ENCODE results near the gene PSMD1. TPM values are rescaled to one million over a fixed set of nuclear protein-coding genes. Genes with fewer than 3 reads are reported as not detected.

PSMD1 gene
- total RNA-seq, 1 donor from 2014 or later, result 83.3 TPM

GRCh38 chr2:231127936-231128335 is 71.3 kb downstream of the PSMD1 start:
- H3K27ac Mint-ChIP-seq, result peak overlapping the region; percentile 40
- no peaks in the 10 kb centered on the region for H3K9me3 Mint-ChIP-seq
- no peak for DNase-seq (ENCODE audit: low spot score in 2 of 2, unreplicated experiment in 2 of 2)
- no peak for TF ChIP-seq CTCF (IDR thresholded peaks at IDR 0.05; ENCODE audit: unreplicated experiment)
- no peaks in the 10 kb centered on the region for H3K27me3 Mint-ChIP-seq (ENCODE audit: low read depth)
- no peaks in the 10 kb centered on the region for H3K36me3 Mint-ChIP-seq
- H3K4me3 Mint-ChIP-seq, result no peak overlapping the region
- H3K4me1 Mint-ChIP-seq, result peaks cover 80% of the 10 kb centered on the region

DNA sequence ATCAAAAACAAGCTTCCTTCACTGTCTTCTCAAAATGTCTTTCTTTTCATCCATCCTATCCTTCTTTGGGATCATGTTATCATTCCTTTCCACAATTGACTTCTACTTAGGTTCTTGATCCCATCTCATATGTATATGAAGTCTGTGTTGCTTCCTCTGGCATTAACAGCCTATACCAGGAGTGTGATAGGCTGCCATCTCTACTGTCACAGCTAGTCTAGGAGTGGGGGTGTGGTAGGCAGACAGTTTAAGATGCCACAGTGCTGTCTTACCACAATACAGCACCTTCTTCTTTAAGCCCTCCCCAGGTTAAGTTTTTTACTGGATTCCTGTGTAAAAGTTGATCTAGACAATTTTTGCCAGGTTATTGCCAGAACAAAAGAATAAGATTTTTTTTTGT is 71.9 kb downstream of the PSMD1 start:
- Mint-ChIP-seq H3K4me1 (peaks cover 80% of the 10 kb centered on the region), H3K9me3 (no peaks in the 10 kb centered on the region), H3K4me3 (no peak overlapping the region), H3K27me3 (ENCODE audit: low read depth) (no peaks in the 10 kb centered on the region), H3K27ac (peak overlapping the region; percentile 8), H3K36me3 (no peaks in the 10 kb centered on the region)
- DNase-seq (ENCODE audit: low spot score in 2 of 2, unreplicated experiment in 2 of 2), result no peak
- TF ChIP-seq CTCF (IDR thresholded peaks at IDR 0.05; ENCODE audit: unreplicated experiment), result no peak

DNA sequence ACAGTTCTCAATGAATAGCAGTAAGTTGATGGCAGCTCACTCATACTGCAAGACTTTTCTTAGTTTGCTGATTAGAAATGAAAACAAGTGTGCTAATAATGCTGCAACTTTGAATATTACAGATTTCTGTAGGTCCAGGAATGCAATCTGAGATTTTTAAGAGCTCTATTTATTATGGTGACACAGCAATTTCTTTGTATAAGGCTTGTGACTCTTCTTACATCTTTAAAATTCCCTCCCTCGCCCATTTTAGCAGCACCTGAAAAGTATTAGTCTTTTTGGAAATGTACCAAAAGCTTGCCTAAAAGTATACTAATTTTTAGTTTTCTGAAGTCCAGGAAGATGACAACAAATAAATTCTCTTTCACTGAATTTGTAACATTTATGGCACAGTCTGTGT is 72.5 kb downstream of the PSMD1 start:
- Mint-ChIP-seq H3K4me3 (no peak overlapping the region), H3K27ac (peak overlapping the region; percentile 90), H3K36me3 (no peaks in the 10 kb centered on the region)

DNA sequence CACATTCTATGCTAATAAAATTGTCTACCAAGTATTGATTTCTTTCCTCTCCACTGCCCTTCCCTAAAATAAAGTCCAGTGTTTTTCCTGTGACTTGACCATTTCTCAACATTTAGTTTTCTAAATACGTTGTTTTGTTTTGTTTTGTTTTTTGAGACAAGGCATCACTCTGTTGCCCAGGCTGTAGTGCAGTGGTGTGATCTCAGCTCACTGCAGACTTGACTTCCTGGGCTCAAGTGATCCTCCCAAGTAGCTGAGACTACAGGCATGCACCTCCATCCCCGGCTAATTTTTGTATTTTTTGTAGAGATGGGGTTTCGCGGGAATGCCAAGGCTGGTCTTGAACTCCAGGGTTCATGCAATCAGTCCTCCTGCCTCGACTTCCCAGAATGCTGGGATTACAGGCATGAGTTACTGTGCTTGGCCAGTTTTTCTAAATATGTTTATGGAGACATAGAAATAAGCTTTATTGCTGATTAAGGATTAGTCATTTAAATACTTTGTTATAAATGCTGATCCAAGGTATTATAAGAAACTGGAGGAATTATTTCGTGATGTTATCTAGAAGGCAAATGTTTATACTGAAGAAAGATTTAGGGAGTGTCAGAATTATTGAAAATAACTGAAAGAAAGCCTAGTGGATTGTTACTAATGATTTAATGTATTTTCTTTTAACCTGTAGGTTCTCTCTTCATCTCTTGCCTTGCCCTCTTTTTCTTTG is 73.8 kb downstream of the PSMD1 start:
- H3K36me3 Mint-ChIP-seq, result no peaks in the 10 kb centered on the region
- no peak overlapping the region for H3K4me3 Mint-ChIP-seq
- DNase-seq (ENCODE audit: low spot score in 2 of 2, unreplicated experiment in 2 of 2), result no peak
- no peak for TF ChIP-seq CTCF (IDR thresholded peaks at IDR 0.05; ENCODE audit: unreplicated experiment)
- peaks cover 75% of the 10 kb centered on the region for H3K4me1 Mint-ChIP-seq
- no peaks in the 10 kb centered on the region for H3K9me3 Mint-ChIP-seq
- H3K27me3 Mint-ChIP-seq (ENCODE audit: low read depth), result no peaks in the 10 kb centered on the region
- H3K27ac Mint-ChIP-seq, result peak overlapping the region; percentile 91

More for the DNA sequence above, 72.5 kb downstream of the PSMD1 start:
- Mint-ChIP-seq H3K27me3 (ENCODE audit: low read depth) (no peaks in the 10 kb centered on the region), H3K4me1 (peaks cover 78% of the 10 kb centered on the region), H3K9me3 (no peaks in the 10 kb centered on the region)
- TF ChIP-seq CTCF (IDR thresholded peaks at IDR 0.05; ENCODE audit: unreplicated experiment), result no peak
- no peak for DNase-seq (ENCODE audit: low spot score in 2 of 2, unreplicated experiment in 2 of 2)

- no peak for DNase-seq (ENCODE audit: low spot score in 2 of 2, unreplicated experiment in 2 of 2)
- H3K27me3 Mint-ChIP-seq (ENCODE audit: low read depth), result no peaks in the 10 kb centered on the region
- H3K4me1 Mint-ChIP-seq, result peaks cover 74% of the 10 kb centered on the region
Measured at GRCh38 chr2:231132129-231132528, 75.5 kb downstream of the PSMD1 start.

More at GRCh38 chr2:231132129-231132528, 75.5 kb downstream of the PSMD1 start:
- no peaks in the 10 kb centered on the region for H3K9me3 Mint-ChIP-seq
- no peak overlapping the region for H3K4me3 Mint-ChIP-seq
- no peaks in the 10 kb centered on the region for H3K36me3 Mint-ChIP-seq
- peak overlapping the region; percentile 68 for H3K27ac Mint-ChIP-seq
- TF ChIP-seq CTCF (IDR thresholded peaks at IDR 0.05; ENCODE audit: unreplicated experiment), result no peak
